Testis (tissue), 2 donors: ENCODE data around the gene ANXA1.

Experiments
- POLR2A ChIP-seq: fragments of 450-650 bp; IDR thresholded peaks from one replicate; pipeline ENCODE4 v1.6.1; 2017; ENCODE audit warnings: antibody characterized with exemption, mild to moderate bottlenecking, moderate library complexity
- TF ChIP-seq, protein P1 (sequence below), 3 experiments: fragments of 450-650 bp in 2 of 3; fragments of 200-600 bp in 1 of 3; sonication (generic) in 1 of 3; IDR thresholded peaks; one replicate each; pipeline ENCODE4 v1.5.1; 2016 to 2019; ENCODE audit warnings: antibody characterized with exemption in 3 of 3, mild to moderate bottlenecking in 2 of 3, moderate library complexity in 1 of 3

DNA sequence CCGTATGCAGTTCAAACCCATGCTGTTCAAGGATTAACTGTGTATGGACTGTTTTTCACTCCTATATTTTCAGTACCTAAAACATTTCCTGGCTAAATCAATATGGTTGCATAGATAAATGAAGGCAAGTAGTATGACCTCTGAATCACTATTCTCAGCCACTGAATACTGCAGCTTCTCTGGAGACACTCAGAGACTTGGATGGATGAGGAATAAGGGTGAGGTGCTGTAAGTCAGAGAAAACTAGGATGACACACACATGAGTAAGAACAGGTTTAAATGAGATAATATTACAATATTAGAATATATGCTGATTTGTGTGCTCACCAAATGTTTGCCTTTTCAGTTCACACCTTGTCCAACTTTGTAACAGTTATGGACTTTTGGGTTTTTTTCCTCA is 26.0 kb upstream of the ANXA1 start:
- TF ChIP-seq, protein P1, sequence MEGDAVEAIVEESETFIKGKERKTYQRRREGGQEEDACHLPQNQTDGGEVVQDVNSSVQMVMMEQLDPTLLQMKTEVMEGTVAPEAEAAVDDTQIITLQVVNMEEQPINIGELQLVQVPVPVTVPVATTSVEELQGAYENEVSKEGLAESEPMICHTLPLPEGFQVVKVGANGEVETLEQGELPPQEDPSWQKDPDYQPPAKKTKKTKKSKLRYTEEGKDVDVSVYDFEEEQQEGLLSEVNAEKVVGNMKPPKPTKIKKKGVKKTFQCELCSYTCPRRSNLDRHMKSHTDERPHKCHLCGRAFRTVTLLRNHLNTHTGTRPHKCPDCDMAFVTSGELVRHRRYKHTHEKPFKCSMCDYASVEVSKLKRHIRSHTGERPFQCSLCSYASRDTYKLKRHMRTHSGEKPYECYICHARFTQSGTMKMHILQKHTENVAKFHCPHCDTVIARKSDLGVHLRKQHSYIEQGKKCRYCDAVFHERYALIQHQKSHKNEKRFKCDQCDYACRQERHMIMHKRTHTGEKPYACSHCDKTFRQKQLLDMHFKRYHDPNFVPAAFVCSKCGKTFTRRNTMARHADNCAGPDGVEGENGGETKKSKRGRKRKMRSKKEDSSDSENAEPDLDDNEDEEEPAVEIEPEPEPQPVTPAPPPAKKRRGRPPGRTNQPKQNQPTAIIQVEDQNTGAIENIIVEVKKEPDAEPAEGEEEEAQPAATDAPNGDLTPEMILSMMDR (IDR thresholded peaks at IDR 0.05) = no peak
- no peak for TF ChIP-seq POLR2A
